SW 1271 (cell line): ENCODE measurements around the gene COBL.
"Not testable (repeated sequence)": the region's sequence is repeated elsewhere in the genome, so short reads cannot be mapped to it uniquely, and the experiment has no call there.

Source experiments
- DNase-seq, 2 experiments: peaks; one replicate each; lab custom pipeline; 2025; lab: John Stamatoyannopoulos, UW

Gene COBL

GRCh38 chr7:50990214-50990613, 326.4 kb downstream of the COBL start:
- not testable (repeated sequence) for DNase-seq

- no peak for DNase-seq
Observed at GRCh38 chr7:50988988-50989387, 327.6 kb downstream of the COBL start.

- DNase-seq: no peak
Observed at GRCh38 chr7:50988465-50988864, 328.1 kb downstream of the COBL start.

DNA sequence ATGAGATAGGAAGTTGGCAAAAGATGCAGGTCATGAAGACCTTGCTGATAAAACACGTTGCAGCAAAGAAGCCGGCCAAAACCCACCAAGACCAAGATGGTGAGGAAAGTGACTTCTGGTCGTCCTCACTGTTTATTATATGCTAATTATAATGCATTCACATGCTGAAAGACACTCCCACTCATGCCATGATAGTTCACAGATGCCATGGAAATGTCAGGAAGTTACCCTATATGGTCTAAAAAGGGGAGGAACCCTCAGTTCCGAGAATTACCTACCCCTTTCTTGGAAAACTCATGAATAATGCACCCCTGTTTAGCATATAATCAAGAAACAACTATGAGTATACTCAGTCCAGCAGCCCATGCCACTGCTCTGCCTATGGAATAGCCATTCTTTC, 331.5 kb downstream of the COBL start:
- no peak for DNase-seq

DNA sequence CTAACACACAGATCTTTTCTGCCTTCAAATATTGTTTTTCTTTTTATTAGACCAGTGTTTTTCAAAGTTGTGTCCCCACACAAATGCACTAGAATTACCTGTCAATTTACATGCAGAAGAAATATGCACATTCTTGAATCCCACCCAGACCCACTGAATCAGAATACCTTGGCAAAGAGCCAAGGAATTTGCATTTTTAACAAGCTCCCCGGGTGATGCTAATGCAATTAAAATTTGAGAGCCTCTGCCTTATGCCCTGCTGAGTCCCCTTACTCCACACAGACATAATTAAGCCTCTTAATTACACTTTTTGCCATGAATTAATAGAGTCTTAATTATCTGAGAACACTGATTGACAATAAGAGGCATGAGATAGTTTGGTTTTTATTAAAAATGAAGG, 332.8 kb downstream of the COBL start:
- DNase-seq: no peak

DNA sequence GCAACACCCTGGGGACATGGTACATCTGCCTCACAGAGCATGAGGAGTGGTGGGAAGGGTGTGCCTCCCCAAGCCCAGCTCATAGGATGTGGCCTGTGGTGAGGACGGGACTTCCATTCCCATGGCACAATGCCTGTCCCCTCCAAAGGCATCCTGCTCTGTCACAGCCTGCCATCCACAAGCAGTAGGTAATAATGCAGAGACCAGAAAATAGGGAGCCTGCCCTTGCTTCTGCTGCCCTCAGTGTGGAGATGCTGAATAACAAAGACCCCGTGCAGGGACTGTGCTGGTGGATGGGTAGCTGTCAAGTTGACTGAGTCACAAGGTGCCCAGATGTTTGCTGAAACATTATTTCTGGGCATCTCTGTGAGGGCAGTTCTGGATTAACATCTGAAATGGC, 334.0 kb downstream of the COBL start:
- DNase-seq: no peak

GRCh38 chr7:50981743-50982142, 334.9 kb downstream of the COBL start:
- no peak for DNase-seq

DNA sequence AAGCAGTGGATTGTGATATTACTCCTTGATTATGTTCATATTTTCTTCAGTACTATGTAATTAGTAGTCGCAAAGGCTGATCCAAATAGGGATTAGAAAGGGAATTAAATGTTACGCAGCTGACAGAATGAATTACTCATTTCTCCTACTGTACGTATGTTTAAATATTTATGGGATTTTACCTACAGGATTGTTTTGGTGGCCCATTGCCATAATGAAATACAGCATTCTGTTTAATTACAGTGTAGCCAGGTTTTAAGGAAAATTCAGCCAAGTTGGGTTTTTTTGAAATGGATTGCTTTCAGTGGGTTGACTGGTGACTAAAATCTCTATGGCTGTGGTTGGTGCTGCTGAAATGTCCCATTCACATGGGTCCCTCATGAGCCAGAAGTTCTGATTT, 336.2 kb downstream of the COBL start:
- no peak for DNase-seq

- no peak for DNase-seq
Observed at GRCh38 chr7:50978633-50979215, 337.9 kb downstream of the COBL start.

GRCh38 chr7:50977421-50977820, 339.2 kb downstream of the COBL start:
- no peak for DNase-seq

- no peak for DNase-seq
Observed at GRCh38 chr7:50976064-50976463, 340.5 kb downstream of the COBL start.

- DNase-seq: no peak
Observed at GRCh38 chr7:50974240-50974639, 342.4 kb downstream of the COBL start.

- no peak for DNase-seq
Observed at GRCh38 chr7:50973814-50974213, 342.8 kb downstream of the COBL start.

DNA sequence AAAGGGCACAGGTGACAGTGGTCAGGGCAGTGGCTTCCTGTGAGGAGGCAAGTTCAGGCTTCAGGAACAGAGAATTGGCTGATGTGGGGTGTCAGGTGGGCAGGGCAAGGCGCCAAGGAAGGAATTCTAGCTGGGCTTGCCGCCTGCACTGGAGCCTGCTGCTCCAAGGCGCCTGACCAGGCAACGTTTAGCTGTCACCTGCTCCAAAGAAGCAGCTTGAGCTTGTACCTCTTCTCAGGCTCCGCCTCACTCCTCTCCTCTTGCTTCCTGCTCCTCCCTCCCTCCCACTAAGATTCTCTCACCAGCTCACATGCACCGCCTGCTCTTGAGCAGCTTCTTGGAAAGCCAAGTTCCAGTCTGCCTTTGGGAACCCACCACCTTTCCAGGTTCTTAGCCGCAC, 346.5 kb downstream of the COBL start:
- no peak for DNase-seq
